Head of caudate nucleus (tissue), 42 donors: Measurements from ENCODE around the gene SLC30A9.

Experiments used
- DNase-seq, 42 donors: peaks; one replicate each; pipeline versions ENCODE4 v3.0.0 to v3.0.0-alpha.2; 2020 to 2021; ENCODE audit warnings: mixed read lengths in 7 of 42
- intact Hi-C: fragments of 100-400 bp; cut with DNase I; formaldehyde crosslinking; loops from one replicate; pipeline ENCODE4 v1.15.0; 2022

SLC30A9 gene

GRCh38 chr4:42112846-42113245 is 122.5 kb downstream of the SLC30A9 start:
- intact Hi-C loops, result no loop called here
- DNase-seq, result no peak

DNA sequence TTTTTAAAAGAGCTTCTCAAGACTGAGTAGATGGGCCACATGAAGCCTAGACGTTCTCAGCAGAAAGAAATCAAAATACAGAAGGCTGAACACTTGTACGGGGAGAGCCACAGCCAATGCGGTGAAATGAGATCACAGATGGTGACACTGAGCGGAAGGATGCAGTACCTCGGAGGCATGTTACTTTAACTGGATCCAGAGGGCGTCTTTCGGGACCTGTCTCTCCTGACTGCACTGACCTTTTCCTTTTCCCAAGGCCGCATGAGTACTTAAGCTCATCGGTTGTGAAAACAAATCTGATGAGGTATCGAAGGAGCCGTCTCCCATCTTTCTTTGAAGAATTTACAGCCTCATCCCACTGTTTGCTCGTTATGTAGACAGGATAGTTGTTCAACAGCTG is 129.6 kb downstream of the SLC30A9 start:
- DNase-seq, result no peak
- intact Hi-C loops, result no loop called here

DNA sequence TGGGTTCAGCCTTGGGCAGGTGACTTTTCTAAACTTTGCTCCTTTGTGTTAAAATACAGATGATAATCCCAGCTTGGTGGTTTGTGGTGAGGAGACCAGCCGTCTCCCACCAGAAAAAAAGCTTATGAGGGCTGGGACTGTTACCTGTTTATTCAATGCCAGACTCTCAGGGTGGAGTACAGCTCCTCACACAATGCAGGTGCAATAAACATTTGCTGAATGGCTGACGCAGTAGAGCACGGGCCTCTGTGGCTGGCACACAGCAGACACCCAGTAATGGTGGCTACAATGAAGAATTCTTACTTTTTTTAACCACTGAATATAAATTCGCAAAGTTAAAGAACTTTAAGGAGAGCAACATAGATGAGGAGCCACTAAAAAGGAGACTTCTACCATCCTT is 131.9 kb downstream of the SLC30A9 start:
- DNase-seq, result no peak
- intact Hi-C loops, result no loop called here

GRCh38 chr4:42123071-42123644 is 132.8 kb downstream of the SLC30A9 start:
- DNase-seq, result no peak
- intact Hi-C loops, result no loop called here

DNA sequence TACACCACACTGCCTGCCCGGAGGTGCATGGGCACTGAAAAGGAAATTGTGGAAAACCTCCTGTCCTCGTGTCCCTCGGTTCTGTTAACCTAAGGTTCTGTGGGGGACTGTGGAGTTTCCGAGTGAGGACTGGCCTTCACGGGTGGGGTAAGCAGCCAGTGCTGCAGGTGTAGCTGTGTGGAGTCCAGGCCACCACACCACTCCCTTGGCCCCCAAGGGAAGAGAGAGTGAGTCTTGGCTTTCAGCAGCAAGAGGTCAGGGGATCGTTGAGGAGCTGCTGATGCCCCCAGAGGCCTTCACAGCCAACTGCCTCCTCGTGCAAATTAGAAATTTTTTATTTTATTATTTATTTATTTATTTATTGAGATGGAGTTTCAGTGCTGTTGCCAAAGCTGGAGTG is 141.8 kb downstream of the SLC30A9 start:
- intact Hi-C loops, result no loop called here
- no peak for DNase-seq

DNA sequence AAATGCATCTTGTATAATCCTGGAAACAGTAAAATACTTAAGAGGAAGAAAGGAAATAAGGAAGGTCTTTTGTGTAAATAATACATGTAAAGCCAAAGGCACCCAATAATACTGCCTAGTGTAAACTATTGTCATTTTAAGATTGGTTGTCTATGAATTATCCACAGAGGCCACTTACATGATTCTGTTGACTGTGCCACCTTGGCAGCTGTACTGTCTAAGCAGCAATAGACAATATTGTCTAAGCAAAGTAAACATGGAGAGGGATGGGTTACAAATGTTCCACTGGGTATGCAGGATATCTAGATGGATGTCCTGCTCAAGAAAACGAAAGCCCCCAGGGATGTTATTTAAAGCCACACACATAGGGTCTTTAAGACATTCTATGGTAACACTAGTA is 142.7 kb downstream of the SLC30A9 start:
- intact Hi-C loops, result no loop called here
- no peak for DNase-seq

DNA sequence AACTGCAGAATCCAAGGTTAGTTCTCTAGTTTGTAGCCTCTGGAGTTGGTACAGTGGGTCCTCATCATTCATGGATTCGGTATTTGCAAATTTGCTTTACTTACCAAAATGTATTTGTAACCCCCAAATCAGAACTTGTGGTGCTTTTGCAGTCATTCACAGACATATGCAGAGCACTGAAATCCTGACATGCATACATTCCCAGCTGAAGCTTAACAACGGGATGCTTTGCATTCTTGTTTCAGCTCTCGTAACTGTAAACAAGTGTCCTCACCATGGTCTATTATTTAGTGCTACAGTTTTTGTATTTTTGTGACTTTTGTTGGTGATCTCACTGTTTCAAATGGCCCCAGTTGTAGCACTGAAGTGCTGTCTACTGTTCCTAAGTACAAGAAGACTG is 146.0 kb downstream of the SLC30A9 start:
- intact Hi-C loops, result no loop called here

More for the DNA sequence above, 146.0 kb downstream of the SLC30A9 start:
- DNase-seq, result no peak
